ENCODE data around the gene CLTCL1.
"Not testable (repeated sequence)": the region's sequence is repeated elsewhere in the genome, so short reads cannot be mapped to it uniquely, and the experiment has no call there.

Gene CLTCL1

GRCh38 chr22:19292458-19293230 lies 1.1 kb upstream of the CLTCL1 start:
- DNase-seq (ENCODE audit: extremely low spot score, insufficient read length, low read depth) = no peak

GRCh38 chr22:19291218-19291579 lies 320 bp downstream of the CLTCL1 start:
- no peak for DNase-seq (ENCODE audit: extremely low spot score, insufficient read length, low read depth)
- no peak for FAIRE-seq

More at GRCh38 chr22:19292458-19293230, 1.1 kb upstream of the CLTCL1 start:
- FAIRE-seq = no peak

- DNase-seq (ENCODE audit: extremely low spot score, insufficient read length, low read depth) = no peak
- no peak for FAIRE-seq
These were observed 910 bp downstream of the CLTCL1 start for GRCh38 chr22:19290400-19291217.

GRCh38 chr22:19289475-19290161 lies 1.9 kb downstream of the CLTCL1 start:
- FAIRE-seq (no peak), DNase-seq (ENCODE audit: extremely low spot score, insufficient read length, low read depth) (no peak)

GRCh38 chr22:19287889-19288288 lies 3.6 kb downstream of the CLTCL1 start:
- DNase-seq (ENCODE audit: extremely low spot score, insufficient read length, low read depth) (no peak), FAIRE-seq (no peak)

GRCh38 chr22:19287076-19287707 lies 4.3 kb downstream of the CLTCL1 start:
- FAIRE-seq (no peak), DNase-seq (ENCODE audit: extremely low spot score, insufficient read length, low read depth) (no peak)

- no peak for FAIRE-seq
- DNase-seq (ENCODE audit: extremely low spot score, insufficient read length, low read depth) = no peak
These were observed 5.7 kb downstream of the CLTCL1 start for GRCh38 chr22:19285831-19286230.

GRCh38 chr22:19279143-19279542 lies 12.4 kb downstream of the CLTCL1 start:
- FAIRE-seq; DNase-seq (ENCODE audit: extremely low spot score, insufficient read length, low read depth): not testable (repeated sequence)

- no peak for FAIRE-seq
- DNase-seq (ENCODE audit: extremely low spot score, insufficient read length, low read depth) = no peak
These were observed 13.7 kb downstream of the CLTCL1 start for GRCh38 chr22:19277785-19278184.

GRCh38 chr22:19275919-19276600 lies 15.5 kb downstream of the CLTCL1 start:
- no peak for DNase-seq (ENCODE audit: extremely low spot score, insufficient read length, low read depth)
- FAIRE-seq = no peak

- DNase-seq (ENCODE audit: extremely low spot score, insufficient read length, low read depth) (no peak), FAIRE-seq (no peak)
These were observed 16.0 kb downstream of the CLTCL1 start for GRCh38 chr22:19275513-19275912.

- DNase-seq (ENCODE audit: extremely low spot score, insufficient read length, low read depth) (no peak), FAIRE-seq (no peak)
These were observed 16.4 kb downstream of the CLTCL1 start for GRCh38 chr22:19275104-19275503.

GRCh38 chr22:19271856-19272535 lies 19.5 kb downstream of the CLTCL1 start:
- FAIRE-seq = no peak
- no peak for DNase-seq (ENCODE audit: extremely low spot score, insufficient read length, low read depth)

GRCh38 chr22:19271273-19271855 lies 20.2 kb downstream of the CLTCL1 start:
- FAIRE-seq (no peak), DNase-seq (ENCODE audit: extremely low spot score, insufficient read length, low read depth) (no peak)

- no peak for FAIRE-seq
- DNase-seq (ENCODE audit: extremely low spot score, insufficient read length, low read depth) = no peak
These were observed 20.6 kb downstream of the CLTCL1 start for GRCh38 chr22:19270873-19271272.

- DNase-seq (ENCODE audit: extremely low spot score, insufficient read length, low read depth) (no peak), FAIRE-seq (no peak)
These were observed 24.9 kb downstream of the CLTCL1 start for GRCh38 chr22:19266547-19267086.

- FAIRE-seq (no peak), DNase-seq (ENCODE audit: extremely low spot score, insufficient read length, low read depth) (no peak)
These were observed 25.7 kb downstream of the CLTCL1 start for GRCh38 chr22:19265779-19266178.

GRCh38 chr22:19260804-19261203 lies 30.7 kb downstream of the CLTCL1 start:
- DNase-seq (ENCODE audit: extremely low spot score, insufficient read length, low read depth) (no peak), FAIRE-seq (no peak)

- no peak for FAIRE-seq
- no peak for DNase-seq (ENCODE audit: extremely low spot score, insufficient read length, low read depth)
These were observed 31.3 kb downstream of the CLTCL1 start for GRCh38 chr22:19260194-19260593.
